Effector memory CD4-positive, alpha-beta T cell (primary cell): Measurements from ENCODE around the gene FCHO2.
"Not testable (repeated sequence)": the region's sequence is repeated elsewhere in the genome, so short reads cannot be mapped to it uniquely, and the experiment has no call there.

Experiments used
- DNase-seq, 3 donors: peaks; one replicate each; pipeline ENCODE4 v3.0.0-alpha.2; 2020
- H3K27ac ChIP-seq: 2 replicates; pipeline ENCODE4 v1.7.0; 2013; ENCODE audit warnings: mild to moderate bottlenecking, low read length, moderate library complexity; ENCODE audit not compliant: insufficient read depth, poor library complexity, severe bottlenecking
- H3K27me3 ChIP-seq: replicated peaks from 2 replicates; pipeline ENCODE4 v1.7.0; 2013; ENCODE audit warnings: mild to moderate bottlenecking, low read length; ENCODE audit not compliant: insufficient read depth, control insufficient read depth, poor library complexity, severe bottlenecking
- H3K36me3 ChIP-seq: 2 replicates; pipeline ENCODE4 v1.7.0; 2013; ENCODE audit warnings: mild to moderate bottlenecking, low read length, moderate library complexity; ENCODE audit not compliant: control insufficient read depth, insufficient read depth
- H3K4me1 ChIP-seq: 2 replicates; pipeline ENCODE4 v1.7.0; 2013; ENCODE audit warnings: low read length, mild to moderate bottlenecking; ENCODE audit not compliant: control insufficient read depth, insufficient read depth, poor library complexity, severe bottlenecking
- H3K4me3 ChIP-seq: 2 replicates; pipeline ENCODE4 v1.7.0; 2013; ENCODE audit warnings: low read length, low read depth, mild to moderate bottlenecking; ENCODE audit not compliant: insufficient read depth, poor library complexity, severe bottlenecking
- H3K9me3 ChIP-seq: 2 replicates; pipeline ENCODE4 v1.7.0; 2013; ENCODE audit warnings: mild to moderate bottlenecking, low read length, moderate library complexity; ENCODE audit not compliant: control insufficient read depth

FCHO2 gene

GRCh38 chr5:72934953-72935725, 20.7 kb upstream of the FCHO2 start:
- not testable (repeated sequence) for H3K27ac ChIP-seq, H3K4me3 ChIP-seq, H3K27me3 ChIP-seq, H3K36me3 ChIP-seq, H3K9me3 ChIP-seq, DNase-seq, H3K4me1 ChIP-seq

DNA sequence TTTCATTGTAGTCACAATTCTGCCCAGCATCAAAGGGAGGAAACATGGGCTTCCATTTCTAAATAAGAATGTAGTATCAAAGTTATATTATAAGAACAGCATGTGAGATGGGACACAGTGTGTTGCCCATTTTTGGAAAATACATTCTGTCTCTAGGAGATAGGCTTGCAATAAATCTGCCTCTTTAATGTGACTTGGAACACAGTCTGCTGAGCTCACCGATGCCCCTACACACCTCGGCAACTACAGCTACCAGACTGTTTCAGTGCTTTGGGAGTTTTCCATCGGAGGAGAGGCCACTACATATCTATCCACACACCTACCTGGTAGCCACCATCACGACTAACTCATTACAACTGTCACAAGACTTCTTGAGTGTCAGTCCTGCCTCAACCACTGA, 18.9 kb upstream of the FCHO2 start:
- no peak overlapping the region for H3K27ac ChIP-seq
- no peaks in the 10 kb centered on the region for H3K4me1 ChIP-seq
- DNase-seq: no peak

GRCh38 chr5:72937517-72938061, 18.3 kb upstream of the FCHO2 start:
- H3K36me3 ChIP-seq: no peaks in the 10 kb centered on the region
- peaks cover 4% of the 10 kb centered on the region for H3K27me3 ChIP-seq
- no peak overlapping the region for H3K27ac ChIP-seq
- no peak for DNase-seq
- H3K4me1 ChIP-seq: no peaks in the 10 kb centered on the region
- H3K9me3 ChIP-seq: no peaks in the 10 kb centered on the region
- H3K4me3 ChIP-seq: no peak overlapping the region

More for the DNA sequence above, 18.9 kb upstream of the FCHO2 start:
- H3K4me3 ChIP-seq: no peak overlapping the region
- H3K9me3 ChIP-seq: no peaks in the 10 kb centered on the region
- peaks cover under 1% of the 10 kb centered on the region for H3K27me3 ChIP-seq
- no peaks in the 10 kb centered on the region for H3K36me3 ChIP-seq

DNA sequence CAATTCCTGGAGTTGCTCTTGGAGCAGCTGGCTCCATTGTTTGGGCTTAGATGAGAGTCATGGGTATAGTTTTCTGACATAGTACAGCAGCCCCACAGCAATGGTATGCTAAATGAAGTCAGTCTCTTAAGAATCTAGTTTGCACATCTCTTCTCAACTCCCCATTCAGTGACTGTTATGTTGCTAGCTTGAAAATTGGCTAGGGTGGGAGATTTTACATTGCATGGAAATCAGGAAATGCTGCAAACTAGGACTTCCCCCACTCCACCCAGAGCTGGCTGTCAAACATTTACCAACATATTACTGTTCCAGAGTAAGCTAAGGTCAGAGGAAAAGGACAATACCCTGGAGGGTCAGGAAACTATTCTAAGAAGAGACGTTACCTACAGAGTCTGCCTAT, 17.6 kb upstream of the FCHO2 start:
- peaks cover 4% of the 10 kb centered on the region for H3K27me3 ChIP-seq
- no peaks in the 10 kb centered on the region for H3K9me3 ChIP-seq
- no peaks in the 10 kb centered on the region for H3K4me1 ChIP-seq
- no peak overlapping the region for H3K27ac ChIP-seq
- DNase-seq: no peak
- H3K36me3 ChIP-seq: no peaks in the 10 kb centered on the region
- no peak overlapping the region for H3K4me3 ChIP-seq

DNA sequence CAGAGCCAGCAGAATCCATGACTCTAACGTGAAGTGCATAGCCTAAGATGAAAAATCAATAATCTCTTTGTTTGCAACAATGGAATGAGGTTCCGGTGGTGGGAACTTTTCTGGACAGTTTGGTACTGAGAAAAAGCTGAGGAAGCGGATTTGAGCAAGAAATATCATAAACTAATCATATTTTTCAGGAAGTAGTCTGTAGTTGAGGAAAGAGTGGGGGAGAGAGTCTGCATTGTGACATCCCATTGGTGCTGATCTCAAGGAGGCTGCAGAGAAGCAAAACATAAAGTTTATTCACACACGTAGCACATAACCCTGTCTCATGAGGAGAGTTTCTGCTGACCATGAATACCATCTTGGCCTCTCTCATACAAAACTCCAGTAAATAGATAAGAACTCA, 15.8 kb upstream of the FCHO2 start:
- H3K27me3 ChIP-seq: peaks cover 4% of the 10 kb centered on the region
- no peaks in the 10 kb centered on the region for H3K36me3 ChIP-seq
- no peak for DNase-seq
- H3K9me3 ChIP-seq: no peaks in the 10 kb centered on the region
- H3K27ac ChIP-seq: no peak overlapping the region
- no peak overlapping the region for H3K4me3 ChIP-seq
- H3K4me1 ChIP-seq: no peaks in the 10 kb centered on the region

GRCh38 chr5:72943307-72943706, 12.5 kb upstream of the FCHO2 start:
- H3K27ac ChIP-seq: no peak overlapping the region

GRCh38 chr5:72947498-72947897, 8.3 kb upstream of the FCHO2 start:
- no peak for DNase-seq
- no peaks in the 10 kb centered on the region for H3K36me3 ChIP-seq
- H3K27ac ChIP-seq: no peak overlapping the region
- H3K4me1 ChIP-seq: no peaks in the 10 kb centered on the region
- no peaks in the 10 kb centered on the region for H3K27me3 ChIP-seq
- H3K4me3 ChIP-seq: no peak overlapping the region
- H3K9me3 ChIP-seq: no peaks in the 10 kb centered on the region

More at GRCh38 chr5:72943307-72943706, 12.5 kb upstream of the FCHO2 start:
- H3K4me3 ChIP-seq: no peak overlapping the region
- no peaks in the 10 kb centered on the region for H3K9me3 ChIP-seq
- H3K36me3 ChIP-seq: no peaks in the 10 kb centered on the region
- H3K4me1 ChIP-seq: no peaks in the 10 kb centered on the region
- no peak for DNase-seq
- H3K27me3 ChIP-seq: peaks cover 4% of the 10 kb centered on the region

DNA sequence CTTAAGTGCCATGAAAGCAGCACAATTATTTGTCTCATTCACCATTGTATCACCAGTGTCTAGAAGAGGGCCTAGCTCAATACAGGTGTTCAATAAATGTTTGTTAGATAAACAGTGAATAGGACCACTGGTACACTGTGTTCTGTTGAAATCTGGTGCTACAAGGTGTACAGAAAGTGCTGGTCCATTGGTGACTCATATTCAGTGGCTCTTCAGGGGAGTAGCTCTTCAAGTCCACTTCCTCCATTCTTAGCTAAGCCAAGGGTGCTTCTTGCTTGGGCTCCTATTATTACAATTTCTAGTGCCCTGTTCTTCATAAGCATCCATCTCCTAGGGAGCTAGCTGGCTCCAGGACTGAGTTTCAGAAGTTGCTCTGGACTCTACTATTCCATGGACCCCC, 6.4 kb upstream of the FCHO2 start:
- Histone ChIP-seq H3K4me3 (no peak overlapping the region), H3K9me3 (no peaks in the 10 kb centered on the region), H3K27me3 (peaks cover 2% of the 10 kb centered on the region), H3K36me3 (no peaks in the 10 kb centered on the region), H3K27ac (no peak overlapping the region), H3K4me1 (no peaks in the 10 kb centered on the region)
- DNase-seq: no peak

- H3K9me3 ChIP-seq: no peaks in the 10 kb centered on the region
- H3K27ac ChIP-seq: no peak overlapping the region
- H3K4me3 ChIP-seq: no peak overlapping the region
- no peaks in the 10 kb centered on the region for H3K36me3 ChIP-seq
- DNase-seq: no peak
- H3K4me1 ChIP-seq: peaks cover 5% of the 10 kb centered on the region
- peaks cover 2% of the 10 kb centered on the region for H3K27me3 ChIP-seq
These were observed 4.0 kb upstream of the FCHO2 start for GRCh38 chr5:72951671-72952468.

DNA sequence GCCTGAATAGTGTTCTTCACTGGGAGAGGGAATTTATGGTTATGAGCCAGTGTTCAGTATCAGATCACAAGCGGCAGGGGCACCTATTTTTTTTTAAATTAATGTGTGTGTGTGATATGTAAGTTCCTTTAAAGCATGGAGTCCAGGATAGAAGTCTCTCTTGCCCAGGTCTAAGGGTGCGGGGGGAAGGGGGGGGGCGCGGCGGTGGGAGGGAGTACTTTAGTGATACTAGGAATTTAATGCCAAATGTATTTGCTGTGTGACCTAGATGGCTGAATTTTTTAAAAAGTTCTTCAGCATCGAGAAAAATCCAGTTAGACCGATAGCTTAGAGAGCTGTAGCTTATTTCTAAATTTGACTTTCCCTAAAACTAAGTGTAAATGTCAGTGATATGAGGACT, 1.5 kb upstream of the FCHO2 start:
- Histone ChIP-seq H3K36me3 (no peaks in the 10 kb centered on the region), H3K9me3 (no peaks in the 10 kb centered on the region), H3K27me3 (peaks cover 2% of the 10 kb centered on the region), H3K27ac (no peak overlapping the region), H3K4me1 (peaks cover 5% of the 10 kb centered on the region), H3K4me3 (no peak overlapping the region)
- DNase-seq: no peak
